ENCODE measurements around the gene ZSCAN31. TPM values are rescaled to one million over a fixed set of nuclear protein-coding genes. Genes with fewer than 3 reads are reported as not detected.

Gene ZSCAN31
- total RNA-seq, 1 experiment from 2014 or later: 10.1 TPM

- H3K4me1 ChIP-seq (ENCODE audit: control insufficient read depth in 1 of 2, insufficient read depth in 2 of 2, low read length in 2 of 2): no peaks in the 10 kb centered on the region
- intact Hi-C loops (cut with micrococcal nuclease): no loop called here
- H3K79me2 ChIP-seq (ENCODE audit: insufficient read depth, low read length): no peaks in the 10 kb centered on the region
- TF ChIP-seq ZFX (IDR thresholded peaks at IDR 0.05) (no peak), MAX (IDR thresholded peaks at IDR 0.05) (no peak), JUND (IDR thresholded peaks at IDR 0.05) (no peak), FOSL1 (IDR thresholded peaks at IDR 0.05; ENCODE audit: low read depth) (no peak), SP1 (IDR thresholded peaks at IDR 0.05; ENCODE audit: low read depth) (no peak), ZBTB33 (IDR thresholded peaks at IDR 0.05; ENCODE audit: extremely low read depth, insufficient replicate concordance, low read length) (no peak), CEBPB (IDR thresholded peaks at IDR 0.05; ENCODE audit: low read depth) (no peak), EZH2 (IDR thresholded peaks at IDR 0.05) (no peak), ELF1 (IDR thresholded peaks at IDR 0.05; ENCODE audit: borderline replicate concordance, low read depth) (no peak), EZH2phosphoT487 (IDR thresholded peaks at IDR 0.05; ENCODE audit: borderline replicate concordance) (no peak), RAD21 (IDR thresholded peaks at IDR 0.05; ENCODE audit: low read depth) (no peak), SRF (IDR thresholded peaks at IDR 0.05; ENCODE audit: low read depth) (no peak), CBX3 (IDR thresholded peaks at IDR 0.05; ENCODE audit: low read depth) (no peak), SIN3A (IDR thresholded peaks at IDR 0.05; ENCODE audit: low read depth) (no peak), REST (IDR thresholded peaks at IDR 0.05; ENCODE audit: low read depth) (no peak), POLR2A (IDR thresholded peaks at IDR 0.05; ENCODE audit: borderline replicate concordance, extremely low read depth, insufficient read depth, insufficient read length) (no peak)
- POLR2A ChIA-PET: no interaction called here
- BruUV-seq (replicated peaks): no TSS peak
- ATAC-seq (no peak), DNase-seq (ENCODE audit: low read depth, low spot score) (no peak)
- no peak overlapping the region for H3K4me2 ChIP-seq (ENCODE audit: low read length)
- H3K27ac ChIP-seq (ENCODE audit: low read depth, low read length): no peak overlapping the region
- no peak overlapping the region for H3K9ac ChIP-seq (ENCODE audit: low read length)
- no peaks in the 10 kb centered on the region for H3K27me3 ChIP-seq (ENCODE audit: insufficient read depth, low read length)
- H3K4me3 ChIP-seq (replicated peaks in 1 of 2; ENCODE audit: low read depth in 1 of 2, low read length in 2 of 2): no peak overlapping the region
- RAD21 ChIA-PET (ENCODE audit: low non-redundant PET in 1 of 2, low total read pairs in 2 of 2, uncharacterized antibody in 2 of 2, unreplicated experiment in 2 of 2): no interaction called here
- no peaks in the 10 kb centered on the region for H3K9me2 ChIP-seq (ENCODE audit: insufficient read depth)
- H2AFZ ChIP-seq (ENCODE audit: low read depth, low read length, poor library complexity, severe bottlenecking): no peak overlapping the region
- H3K9me3 ChIP-seq (ENCODE audit: control insufficient read depth in 1 of 2, insufficient read depth in 1 of 2, low read depth in 1 of 2, low read length in 2 of 2): no peaks in the 10 kb centered on the region
- H3K36me3 ChIP-seq (ENCODE audit: control insufficient read depth in 1 of 2, insufficient read depth in 2 of 2, low read length in 2 of 2): no peaks in the 10 kb centered on the region
- CTCF ChIA-PET: no interaction called here
- H4K20me1 ChIP-seq (ENCODE audit: insufficient read depth): no peaks in the 10 kb centered on the region
Measured at GRCh38 chr6:28312939-28313338, 23.0 kb downstream of the ZSCAN31 start.
